HL-60 (cell line): ENCODE data around the gene HEBP2.

ENCODE experiments used
- POLR2AphosphoS5 ChIP-seq: IDR thresholded peaks from 2 replicates; pipeline ENCODE4 v1.6.1; 2012; ENCODE audit warnings: low read depth
- REST ChIP-seq: IDR thresholded peaks from 2 replicates; pipeline ENCODE4 v1.6.1; 2012; ENCODE audit warnings: low read depth; ENCODE audit not compliant: insufficient replicate concordance
- TF ChIP-seq, protein P1 (sequence below): IDR thresholded peaks from one replicate; pipeline ENCODE4 v1.5.1; 2011; ENCODE audit warnings: low read length, control low read depth, inconsistent platforms; ENCODE audit not compliant: insufficient read depth

DNA sequence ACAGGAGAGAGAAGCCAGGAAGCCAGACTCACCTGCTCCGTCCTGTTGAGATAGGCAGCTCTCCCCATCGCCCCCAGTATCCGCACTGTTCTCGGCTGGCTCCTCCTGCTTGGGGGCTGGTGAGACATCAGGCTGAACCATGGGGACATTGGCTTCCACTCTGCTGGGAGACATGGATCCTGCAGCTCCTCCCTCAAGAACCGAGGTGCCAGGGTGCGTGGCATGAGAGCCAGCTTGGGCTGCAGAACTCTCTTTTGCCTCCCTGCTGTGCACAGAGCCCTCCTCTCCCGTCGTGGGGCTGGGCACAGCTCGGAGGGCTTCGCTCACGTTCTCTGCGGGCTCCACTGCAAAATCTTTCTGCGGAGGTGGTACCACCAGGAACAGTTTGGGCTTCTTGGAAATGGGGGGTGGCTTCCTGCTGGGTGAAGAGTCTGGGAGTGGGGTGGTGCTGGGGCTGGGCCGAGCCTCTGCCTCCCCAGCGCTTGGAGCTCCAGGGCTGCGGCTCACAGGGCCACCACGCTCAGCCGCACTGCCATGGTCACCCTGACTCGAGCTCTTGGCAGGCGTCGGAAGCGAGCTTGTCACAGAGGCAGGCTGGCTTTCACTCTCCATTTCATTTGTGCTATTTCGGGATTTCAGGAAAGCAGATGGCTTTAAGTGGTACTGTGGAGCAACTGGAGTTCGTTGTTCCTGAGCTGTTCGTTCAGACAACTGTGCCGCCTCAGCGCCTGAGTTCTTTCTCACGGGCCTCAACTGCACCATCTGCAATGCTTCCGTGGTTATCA, 26.5 kb downstream of the HEBP2 start:
- TF ChIP-seq, protein P1, sequence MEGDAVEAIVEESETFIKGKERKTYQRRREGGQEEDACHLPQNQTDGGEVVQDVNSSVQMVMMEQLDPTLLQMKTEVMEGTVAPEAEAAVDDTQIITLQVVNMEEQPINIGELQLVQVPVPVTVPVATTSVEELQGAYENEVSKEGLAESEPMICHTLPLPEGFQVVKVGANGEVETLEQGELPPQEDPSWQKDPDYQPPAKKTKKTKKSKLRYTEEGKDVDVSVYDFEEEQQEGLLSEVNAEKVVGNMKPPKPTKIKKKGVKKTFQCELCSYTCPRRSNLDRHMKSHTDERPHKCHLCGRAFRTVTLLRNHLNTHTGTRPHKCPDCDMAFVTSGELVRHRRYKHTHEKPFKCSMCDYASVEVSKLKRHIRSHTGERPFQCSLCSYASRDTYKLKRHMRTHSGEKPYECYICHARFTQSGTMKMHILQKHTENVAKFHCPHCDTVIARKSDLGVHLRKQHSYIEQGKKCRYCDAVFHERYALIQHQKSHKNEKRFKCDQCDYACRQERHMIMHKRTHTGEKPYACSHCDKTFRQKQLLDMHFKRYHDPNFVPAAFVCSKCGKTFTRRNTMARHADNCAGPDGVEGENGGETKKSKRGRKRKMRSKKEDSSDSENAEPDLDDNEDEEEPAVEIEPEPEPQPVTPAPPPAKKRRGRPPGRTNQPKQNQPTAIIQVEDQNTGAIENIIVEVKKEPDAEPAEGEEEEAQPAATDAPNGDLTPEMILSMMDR = no peak
- no peak for TF ChIP-seq REST
- no peak for TF ChIP-seq POLR2AphosphoS5
